GM19467 (cell line): Measurements from ENCODE around the gene APEX1.

Experiments used
- ATAC-seq: cut with Tn5 transposase; IDR thresholded peaks from one replicate; pipeline ENCODE4 v1.9.1; 2021; ENCODE audit warnings: mild to moderate bottlenecking, moderate library complexity; ENCODE audit not compliant: unreplicated experiment

APEX1 gene

GRCh38 chr14:20454516-20455354 is at the start of gene APEX1, which contains the start of gene OSGEP:
APEX1 (plus strand) TSS chr14:20455226; CDS start chr14:20455646, 420 bp downstream.
OSGEP (minus strand) TSS chr14:20454812; CDS start chr14:20454683, 129 bp downstream.
- ATAC-seq, result peak; percentile 82

- ATAC-seq, result no peak
These were observed 45.8 kb upstream of the APEX1 start for GRCh38 chr14:20409226-20409625.

- ATAC-seq, result peak; percentile 58
These were observed 42.6 kb upstream of the APEX1 start for GRCh38 chr14:20412411-20412810.

GRCh38 chr14:20412876-20413743 is 41.9 kb upstream of the APEX1 start, which contains the start of gene TEP1:
TEP1 (minus strand) TSS chr14:20413501; CDS start chr14:20408439, 5,062 bp downstream.
- peak; percentile 69 for ATAC-seq

- no peak for ATAC-seq
These were observed 41.3 kb upstream of the APEX1 start for GRCh38 chr14:20413744-20414082.

GRCh38 chr14:20415782-20416206 is 39.2 kb upstream of the APEX1 start:
- ATAC-seq, result no peak

- ATAC-seq, result no peak
These were observed 38.8 kb upstream of the APEX1 start for GRCh38 chr14:20416223-20416622.

GRCh38 chr14:20417250-20418186 is 37.5 kb upstream of the APEX1 start:
- ATAC-seq, result no peak

- ATAC-seq, result no peak
These were observed 36.5 kb upstream of the APEX1 start for GRCh38 chr14:20418501-20418909.

GRCh38 chr14:20419419-20419818 is 35.6 kb upstream of the APEX1 start:
- no peak for ATAC-seq

GRCh38 chr14:20421267-20421666 is 33.8 kb upstream of the APEX1 start:
- ATAC-seq, result no peak

- ATAC-seq, result no peak
These were observed 32.1 kb upstream of the APEX1 start for GRCh38 chr14:20422886-20423285.

- no peak for ATAC-seq
These were observed 30.2 kb upstream of the APEX1 start for GRCh38 chr14:20424851-20425250.

- peak; percentile 66 for ATAC-seq
These were observed 27.6 kb upstream of the APEX1 start for GRCh38 chr14:20427231-20428009.

- ATAC-seq, result peak; percentile 17
These were observed 27.0 kb upstream of the APEX1 start for GRCh38 chr14:20428010-20428365.

- ATAC-seq, result no peak
These were observed 26.2 kb upstream of the APEX1 start for GRCh38 chr14:20428802-20429201.

GRCh38 chr14:20429801-20430669 is 25.0 kb upstream of the APEX1 start:
- no peak for ATAC-seq

- ATAC-seq, result no peak
These were observed 20.1 kb upstream of the APEX1 start for GRCh38 chr14:20434701-20435581.
